Breast epithelium (tissue), 3 donors: ENCODE data around the gene BTBD7.

Source experiments
- POLR2A ChIP-seq: fragments of 450-650 bp; IDR thresholded peaks from one replicate; pipeline ENCODE4 v1.6.1; 2016; ENCODE audit warnings: antibody characterized with exemption, mild to moderate bottlenecking, moderate library complexity
- POLR2AphosphoS5 ChIP-seq, 3 donors: sonication (generic); formaldehyde crosslinking; IDR thresholded peaks; one replicate each; pipeline ENCODE4 v1.6.1; 2017; ENCODE audit warnings: antibody characterized with exemption in 3 of 3
- TF ChIP-seq, protein P1 (sequence below), 3 donors: fragments of 450-650 bp; IDR thresholded peaks; one replicate each; pipeline ENCODE4 v1.5.1; 2016 to 2017; ENCODE audit warnings: antibody characterized with exemption in 3 of 3, mild to moderate bottlenecking in 3 of 3, moderate library complexity in 3 of 3

DNA sequence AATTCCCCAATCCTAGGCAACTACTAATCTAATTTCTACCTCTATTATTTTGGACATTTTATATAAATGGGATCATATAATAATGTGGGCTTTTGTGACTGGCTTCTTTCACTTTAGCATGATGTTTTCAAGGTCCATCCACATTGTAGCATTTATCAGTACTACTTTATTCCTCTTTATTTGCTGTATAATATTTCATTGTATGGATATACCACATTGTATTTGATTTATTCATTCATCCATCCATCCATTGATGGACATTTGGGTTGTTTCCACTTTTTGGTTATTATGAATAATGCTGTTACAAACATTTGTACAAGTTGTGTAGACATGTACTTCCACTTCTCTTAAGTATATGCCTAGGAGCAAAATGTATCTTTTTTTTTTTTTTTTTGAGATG is 17.3 kb downstream of the BTBD7 start:
- TF ChIP-seq, protein P1, sequence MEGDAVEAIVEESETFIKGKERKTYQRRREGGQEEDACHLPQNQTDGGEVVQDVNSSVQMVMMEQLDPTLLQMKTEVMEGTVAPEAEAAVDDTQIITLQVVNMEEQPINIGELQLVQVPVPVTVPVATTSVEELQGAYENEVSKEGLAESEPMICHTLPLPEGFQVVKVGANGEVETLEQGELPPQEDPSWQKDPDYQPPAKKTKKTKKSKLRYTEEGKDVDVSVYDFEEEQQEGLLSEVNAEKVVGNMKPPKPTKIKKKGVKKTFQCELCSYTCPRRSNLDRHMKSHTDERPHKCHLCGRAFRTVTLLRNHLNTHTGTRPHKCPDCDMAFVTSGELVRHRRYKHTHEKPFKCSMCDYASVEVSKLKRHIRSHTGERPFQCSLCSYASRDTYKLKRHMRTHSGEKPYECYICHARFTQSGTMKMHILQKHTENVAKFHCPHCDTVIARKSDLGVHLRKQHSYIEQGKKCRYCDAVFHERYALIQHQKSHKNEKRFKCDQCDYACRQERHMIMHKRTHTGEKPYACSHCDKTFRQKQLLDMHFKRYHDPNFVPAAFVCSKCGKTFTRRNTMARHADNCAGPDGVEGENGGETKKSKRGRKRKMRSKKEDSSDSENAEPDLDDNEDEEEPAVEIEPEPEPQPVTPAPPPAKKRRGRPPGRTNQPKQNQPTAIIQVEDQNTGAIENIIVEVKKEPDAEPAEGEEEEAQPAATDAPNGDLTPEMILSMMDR (IDR thresholded peaks at IDR 0.05), result no peak
- TF ChIP-seq POLR2A (no peak), POLR2AphosphoS5 (IDR thresholded peaks at IDR 0.05) (no peak)
